Stimulated activated CD8-positive, alpha-beta memory T cell treated with anti-CD3 and anti-CD28 coated beads, Interleukin-12 subunit alpha, Interleukin-12 subunit beta, amount 100 ng/mL, for 4 hours (primary cell): ENCODE data around the gene TPCN2.
"Not testable (repeated sequence)": the region's sequence is repeated elsewhere in the genome, so short reads cannot be mapped to it uniquely, and the experiment has no call there.

Experiments used
- DNase-seq: peaks from one replicate; pipeline ENCODE4 v3.0.0-alpha.2; 2020; ENCODE audit warnings: low read depth

The TPCN2 gene

DNA sequence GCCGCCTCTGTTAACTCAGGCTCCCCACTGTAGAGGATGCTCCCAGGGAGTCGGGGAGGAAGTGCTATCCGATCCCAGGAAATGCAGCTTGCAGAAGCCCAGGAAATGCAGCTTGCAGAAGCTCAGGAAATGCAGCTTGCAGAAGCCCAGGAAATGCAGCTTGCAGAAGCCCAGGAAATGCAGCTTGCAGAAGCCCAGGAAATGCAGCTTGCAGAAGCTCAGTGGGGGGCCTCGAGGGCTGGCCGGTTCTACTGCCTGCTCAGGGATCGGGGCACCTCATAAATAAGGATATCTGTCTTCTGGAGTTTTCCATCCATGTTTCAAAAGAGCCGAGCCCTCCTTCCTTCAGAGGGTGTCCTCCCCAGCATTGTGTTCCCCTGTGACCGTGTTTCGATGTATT is 81.9 kb downstream of the TPCN2 start:
- DNase-seq: no peak

DNA sequence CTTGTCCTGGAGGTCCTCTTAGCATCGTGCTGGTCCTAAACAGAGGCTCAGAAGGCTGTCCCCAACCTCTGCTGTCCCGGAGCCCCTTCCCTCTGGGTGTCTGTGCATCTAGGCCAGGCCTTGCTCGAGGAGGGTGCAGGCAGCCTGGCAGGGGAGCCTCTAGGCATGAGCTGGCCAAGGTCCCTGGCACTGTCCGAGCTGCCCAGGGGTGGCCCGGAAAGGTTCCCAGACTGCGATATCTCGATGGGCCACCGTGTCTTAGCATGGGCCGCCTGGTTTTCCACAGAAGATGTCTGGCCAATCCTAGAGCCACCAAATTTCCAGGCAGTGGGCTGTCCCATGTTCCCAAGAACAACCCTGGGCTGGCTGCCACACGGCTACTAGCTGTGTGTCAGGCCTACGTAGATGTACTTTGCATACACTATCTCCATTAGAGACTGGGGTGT is 82.4 kb downstream of the TPCN2 start:
- no peak for DNase-seq

GRCh38 chr11:69131644-69132300 is 83.0 kb downstream of the TPCN2 start:
- DNase-seq: no peak

GRCh38 chr11:69132301-69132670 is 83.6 kb downstream of the TPCN2 start:
- no peak for DNase-seq

DNA sequence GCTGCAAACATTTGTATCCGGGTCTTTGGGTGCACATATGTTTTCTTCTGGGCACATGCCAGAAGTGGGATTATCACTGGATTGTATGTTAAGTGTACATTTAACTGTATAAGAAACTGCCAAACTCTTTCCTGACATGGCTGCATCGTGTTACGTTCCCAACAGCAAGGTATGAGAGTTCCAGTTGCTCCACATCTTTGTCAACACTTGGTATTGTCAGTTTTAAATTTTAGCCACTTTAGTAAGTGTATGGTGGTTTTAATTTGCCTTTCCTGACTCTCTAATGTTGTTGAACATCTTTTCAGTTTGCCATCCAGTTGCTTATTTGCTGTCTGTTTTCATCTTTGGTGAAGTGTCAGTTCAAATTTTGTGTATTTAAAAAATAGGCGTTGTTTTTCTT is 84.5 kb downstream of the TPCN2 start:
- DNase-seq: no peak

- not testable (repeated sequence) for DNase-seq
Measured at GRCh38 chr11:69134182-69134581, 85.5 kb downstream of the TPCN2 start.

DNA sequence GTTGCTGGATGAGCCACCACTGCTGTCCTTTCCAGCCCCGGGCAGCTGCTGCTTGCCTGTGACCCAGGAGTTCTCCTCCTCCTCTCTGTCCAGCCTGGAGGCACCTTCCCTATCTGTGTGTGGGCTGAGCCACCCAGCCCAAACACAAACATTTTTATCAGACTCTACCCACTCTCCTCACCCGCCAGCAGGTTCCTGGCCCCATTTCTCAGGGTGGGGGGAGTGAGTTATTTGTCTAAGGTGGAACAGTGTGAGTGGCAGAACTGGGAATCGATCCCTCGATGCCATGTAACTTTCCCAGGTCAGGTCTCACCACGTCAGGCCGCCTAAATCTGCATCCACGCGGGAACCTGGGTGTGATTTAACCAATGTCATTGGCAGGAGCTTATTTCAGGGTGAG is 86.2 kb downstream of the TPCN2 start:
- DNase-seq: no peak

GRCh38 chr11:69135420-69136363 is 87.0 kb downstream of the TPCN2 start:
- no peak for DNase-seq

DNA sequence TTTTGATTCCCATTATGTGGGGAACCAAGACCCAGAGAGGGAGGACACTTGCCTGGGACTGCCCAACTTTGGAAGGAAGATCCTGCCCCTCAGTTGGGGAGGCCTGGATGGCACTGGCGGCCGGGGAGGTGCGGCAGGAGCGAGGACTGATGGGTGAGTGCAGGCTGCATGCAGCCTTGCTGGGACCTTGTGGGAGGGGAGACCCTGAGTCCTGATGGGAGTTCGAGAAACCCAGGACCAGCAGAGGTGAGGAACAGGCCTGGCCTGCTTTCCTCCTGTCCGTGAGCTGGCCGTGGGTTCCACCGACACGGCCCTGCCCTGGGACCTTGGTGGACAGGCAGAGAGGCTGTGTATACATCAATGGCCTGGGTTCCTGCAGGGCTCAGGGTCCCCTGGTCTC is 87.7 kb downstream of the TPCN2 start:
- no peak for DNase-seq

GRCh38 chr11:69137151-69137844 is 88.6 kb downstream of the TPCN2 start:
- DNase-seq: no peak

DNA sequence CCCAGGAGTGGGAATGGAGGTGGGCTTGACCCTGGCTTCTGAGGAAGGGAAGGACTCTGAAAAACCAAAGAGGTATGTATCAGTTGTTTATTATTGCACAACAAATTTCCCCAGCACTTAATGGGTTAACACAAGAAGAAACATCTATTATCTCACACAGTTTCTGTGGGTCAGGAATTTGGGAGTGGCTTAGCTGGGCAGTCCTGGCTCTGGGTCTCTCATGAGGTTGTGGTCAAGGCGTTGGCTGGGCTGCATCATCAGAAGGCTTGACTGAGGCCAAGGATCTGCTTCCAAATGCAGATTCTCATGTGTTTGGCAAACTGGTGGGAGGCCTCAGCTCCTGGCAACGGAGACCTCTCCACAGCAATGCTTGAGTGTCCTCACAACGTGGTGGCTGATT is 89.5 kb downstream of the TPCN2 start:
- DNase-seq: no peak

DNA sequence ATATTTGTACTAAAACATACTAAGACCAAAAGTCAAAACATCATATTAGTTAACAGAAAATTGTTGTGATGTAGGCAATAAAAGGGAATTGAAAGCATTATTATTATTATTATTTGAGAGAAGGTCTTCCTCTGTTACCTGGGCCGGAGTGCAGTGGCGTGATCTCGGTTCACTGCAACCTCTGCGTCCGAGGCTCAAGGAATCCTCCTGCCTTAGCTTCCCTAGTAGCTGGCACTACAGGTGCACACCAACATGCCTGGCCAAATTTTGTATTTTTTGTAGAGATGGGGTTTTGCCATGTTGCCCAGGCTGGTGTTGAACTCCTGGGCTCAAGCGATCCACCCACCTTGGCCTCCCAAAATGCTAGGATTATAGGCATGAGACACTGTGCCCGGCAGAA is 91.4 kb downstream of the TPCN2 start:
- DNase-seq: not testable (repeated sequence)

GRCh38 chr11:69140635-69141034 is 91.9 kb downstream of the TPCN2 start:
- DNase-seq: no peak

GRCh38 chr11:69141742-69142141 is 93.0 kb downstream of the TPCN2 start:
- DNase-seq: no peak

- DNase-seq: no peak
Measured at GRCh38 chr11:69142895-69143294, 94.2 kb downstream of the TPCN2 start.

GRCh38 chr11:69144316-69145049 is 95.8 kb downstream of the TPCN2 start:
- no peak for DNase-seq

GRCh38 chr11:69145050-69145380 is 96.3 kb downstream of the TPCN2 start:
- DNase-seq: no peak

GRCh38 chr11:69148377-69148762 is 99.6 kb downstream of the TPCN2 start:
- no peak for DNase-seq

GRCh38 chr11:69148806-69149205 is 100.1 kb downstream of the TPCN2 start:
- DNase-seq: no peak

DNA sequence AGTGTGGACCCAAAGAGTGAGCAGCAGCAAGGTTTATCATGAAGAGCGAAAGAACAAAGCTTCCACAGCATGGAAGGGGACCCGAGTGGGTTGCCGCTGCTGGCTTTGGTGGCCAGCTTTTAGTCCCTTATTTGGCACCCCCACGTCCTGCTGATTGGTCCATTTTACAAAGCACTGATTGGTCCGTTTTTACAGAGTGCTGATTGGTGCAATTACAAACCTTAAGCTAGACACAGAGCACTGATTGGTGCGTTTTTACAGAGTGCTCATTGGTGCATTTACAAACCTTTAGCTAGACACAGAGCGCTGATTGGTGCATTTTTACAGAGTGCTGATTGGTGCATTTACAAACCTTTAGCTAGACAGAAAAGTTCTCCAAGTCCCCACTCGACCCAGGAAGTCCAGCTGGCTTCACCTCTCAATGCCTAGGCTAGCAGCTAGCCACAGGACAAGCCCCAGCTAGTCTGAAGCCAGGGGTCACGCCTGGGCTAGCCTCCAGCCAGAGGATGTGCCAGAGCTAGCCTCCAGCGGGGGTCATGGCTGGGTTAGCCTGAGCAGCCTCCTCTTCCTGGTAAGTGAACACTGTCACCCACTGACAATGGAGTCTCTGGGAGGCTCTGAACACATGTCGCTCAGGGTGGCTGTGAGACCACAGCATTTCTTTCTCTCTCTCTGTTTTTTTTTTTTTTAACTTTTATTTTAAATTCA is 100.8 kb downstream of the TPCN2 start:
- not testable (repeated sequence) for DNase-seq

- DNase-seq: no peak
Measured at GRCh38 chr11:69150175-69150574, 101.4 kb downstream of the TPCN2 start.

GRCh38 chr11:69151836-69152235 is 103.1 kb downstream of the TPCN2 start:
- DNase-seq: no peak
